Neural cell (in vitro differentiated cells): Measurements from ENCODE around the gene GSTM2. TPM values are rescaled to one million over a fixed set of nuclear protein-coding genes. Genes with fewer than 3 reads are reported as not detected.

Experiments used
- H2AFZ ChIP-seq: fragments of 200-600, 300-800 bp; sonication (generic), shearing (Covaris generic); 2 replicates; pipeline ENCODE4 v1.6.0; 2014; ENCODE audit warnings: low read depth, mild to moderate bottlenecking, antibody characterized with exemption, low read length, moderate library complexity
- H3F3A ChIP-seq: fragments of 200-600 bp; shearing (Covaris generic); 2 replicates; pipeline ENCODE4 v1.6.1; 2016; ENCODE audit warnings: mild to moderate bottlenecking, moderate library complexity, mixed read lengths, antibody characterized with exemption, low read length; ENCODE audit not compliant: insufficient read depth, poor library complexity, severe bottlenecking
- H3K27ac ChIP-seq: fragments of 200-600, 300-800 bp; sonication (generic), shearing (Covaris generic); 2 replicates; pipeline ENCODE4 v1.5.1; 2014; ENCODE audit warnings: mild to moderate bottlenecking, low read length, moderate library complexity
- H3K27me3 ChIP-seq: fragments of 300-800, 200-600 bp; sonication (generic), shearing (Covaris generic); 2 replicates; pipeline ENCODE4 v1.6.0; 2014; ENCODE audit warnings: mild to moderate bottlenecking, low read depth, low read length, moderate library complexity; ENCODE audit not compliant: insufficient read depth
- H3K36me3 ChIP-seq: fragments of 300-800, 200-600 bp; sonication (generic), shearing (Covaris generic); 2 replicates; pipeline ENCODE4 v1.5.1; 2014; ENCODE audit warnings: mild to moderate bottlenecking, antibody characterized with exemption, low read length, moderate library complexity; ENCODE audit not compliant: insufficient read depth
- H3K4me2 ChIP-seq: fragments of 300-800, 200-600 bp; sonication (generic), shearing (Covaris generic); 2 replicates; pipeline ENCODE4 v1.6.0; 2014; ENCODE audit warnings: mild to moderate bottlenecking, low read length
- H3K4me3 ChIP-seq: fragments of 300-800, 200-600 bp; sonication (generic), shearing (Covaris generic); 2 replicates; pipeline ENCODE4 v1.5.1; 2014; ENCODE audit warnings: mild to moderate bottlenecking, low read length, moderate library complexity
- H3K79me2 ChIP-seq: fragments of 200-600 bp; shearing (Covaris generic); replicated peaks from 2 replicates; pipeline ENCODE4 v1.6.0; 2014; ENCODE audit warnings: mild to moderate bottlenecking, low read length, moderate library complexity; ENCODE audit not compliant: insufficient read depth
- H3K9ac ChIP-seq: fragments of 300-800, 200-600 bp; sonication (generic), shearing (Covaris generic); 2 replicates; pipeline ENCODE4 v1.6.1; 2016; ENCODE audit warnings: mild to moderate bottlenecking, low read length, mixed read lengths
- H3K9me2 ChIP-seq: fragments of 200-600 bp; shearing (Covaris generic); 2 replicates; pipeline ENCODE4 v1.6.1; 2016; ENCODE audit warnings: mild to moderate bottlenecking, low read length, mixed read lengths; ENCODE audit not compliant: insufficient read depth
- H3K9me3 ChIP-seq: fragments of 200-600, 300-800 bp; sonication (generic), shearing (Covaris generic); 2 replicates; pipeline ENCODE4 v1.6.1; 2016; ENCODE audit warnings: mild to moderate bottlenecking, mixed run types, low read length, moderate library complexity, mixed read lengths
- H4K20me1 ChIP-seq: fragments of 200-600 bp; shearing (Covaris generic); 2 replicates; pipeline ENCODE4 v1.6.1; 2016; ENCODE audit warnings: mild to moderate bottlenecking, mixed run types; ENCODE audit not compliant: insufficient read depth
- EP300 ChIP-seq: fragments of 450-650 bp; conservative IDR thresholded peaks from 2 replicates; pipeline ENCODE4 v1.6.1; 2014; ENCODE audit warnings: antibody characterized with exemption, mild to moderate bottlenecking, moderate library complexity; ENCODE audit not compliant: poor library complexity, severe bottlenecking
- EZH2 ChIP-seq: fragments of 200-600, 300-800 bp; shearing (Covaris generic), sonication (generic); IDR thresholded peaks from 2 replicates; pipeline ENCODE4 v1.6.1; 2014; ENCODE audit warnings: antibody characterized with exemption, low read length, borderline replicate concordance, mild to moderate bottlenecking; ENCODE audit not compliant: insufficient read depth, poor library complexity, severe bottlenecking
- MXI1 ChIP-seq: fragments of 450-650 bp; conservative IDR thresholded peaks from 2 replicates; pipeline ENCODE4 v1.6.1; 2014; ENCODE audit warnings: antibody characterized with exemption, mild to moderate bottlenecking; ENCODE audit not compliant: poor library complexity, severe bottlenecking
- POLR2AphosphoS5 ChIP-seq: IDR thresholded peaks from 2 replicates; pipeline ENCODE4 v1.6.1; 2012
- RAD21 ChIP-seq: fragments of 450-650 bp; conservative IDR thresholded peaks from 2 replicates; pipeline ENCODE4 v1.6.1; 2014; ENCODE audit warnings: antibody characterized with exemption, mild to moderate bottlenecking, moderate library complexity
- SMC3 ChIP-seq: fragments of 450-650 bp; conservative IDR thresholded peaks from 2 replicates; pipeline ENCODE4 v1.6.1; 2014; ENCODE audit warnings: antibody characterized with exemption, mild to moderate bottlenecking, moderate library complexity; ENCODE audit not compliant: poor library complexity
- TAF1 ChIP-seq: IDR thresholded peaks from 2 replicates; pipeline ENCODE4 v1.6.1; 2012; ENCODE audit warnings: low read depth
- polyA minus RNA-seq: library from RNA; depleted of rRNA, polyadenylated mRNA; stranded (reverse); fragments of >200 nt; gene quantifications from 2 replicates; pipeline ENCODE4 v1.2.3, GENCODE V29; 2014
- polyA plus RNA-seq: library from polyadenylated mRNA; depleted of rRNA; stranded (reverse); fragments of >200 nt; gene quantifications from 2 replicates; pipeline ENCODE4 v1.2.3, GENCODE V29; 2014
- TF ChIP-seq, protein P1 (sequence below): fragments of 450-650 bp; IDR thresholded peaks from 2 replicates; pipeline ENCODE4 v1.5.1; 2014; ENCODE audit warnings: antibody characterized with exemption, mild to moderate bottlenecking, moderate library complexity; ENCODE audit not compliant: poor library complexity, severe bottlenecking
- TF ChIP-seq, protein P2 (sequence below): IDR thresholded peaks from 2 replicates; pipeline ENCODE4 v1.6.1; 2012; ENCODE audit warnings: borderline replicate concordance

GSTM2 gene
- 6.8 and 10.2 TPM in 2 replicates for polyA plus RNA-seq
- 4.5 and 6.1 TPM in 2 replicates for polyA minus RNA-seq

DNA sequence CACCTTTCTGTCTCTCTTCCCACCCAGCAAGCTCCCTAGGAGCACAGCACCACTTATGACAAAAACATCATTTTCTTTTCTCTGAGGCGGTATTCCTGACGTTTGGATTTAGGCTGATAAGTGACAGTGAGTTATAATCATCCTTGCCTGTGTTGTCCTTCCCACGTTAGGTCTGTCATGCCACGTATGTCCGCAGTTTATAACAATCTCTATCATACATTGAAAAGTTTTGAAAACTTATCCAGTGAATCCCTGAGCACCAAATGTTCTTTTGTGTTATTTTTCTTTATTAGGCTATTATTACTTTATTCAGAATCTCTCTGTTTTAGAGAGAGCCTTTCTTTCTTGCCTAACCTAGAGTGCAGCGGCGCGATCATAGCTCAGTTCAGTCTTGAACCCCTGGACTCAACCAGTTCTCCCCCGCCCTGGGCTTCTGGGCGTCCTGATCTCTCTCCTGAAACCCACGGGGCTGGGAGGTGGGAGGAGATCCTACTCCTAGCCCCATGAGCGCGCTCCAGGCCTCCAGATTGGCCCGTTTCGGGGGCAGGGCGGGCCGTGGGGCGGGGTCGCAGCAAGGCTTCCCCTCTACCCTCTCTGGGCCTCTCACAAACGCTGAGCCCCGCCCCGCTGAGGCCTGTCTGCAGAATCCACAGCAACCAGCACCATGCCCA lies at the start of gene GSTM2:
TSS of gene GSTM2 (plus strand) at position 606 of the 671 bp plus-strand sequence. CDS start at position 665, 59 bp downstream.
- Histone ChIP-seq H2AFZ (no peak within 1 kb of the TSS), H3K4me2 (no peak within 1 kb of the TSS), H3K4me3 (peak within 1 kb of the TSS; percentile 56), H3K9ac (peak within 1 kb of the TSS; percentile 34), H3F3A (no peaks in the 10 kb centered on the region), H3K79me2 (no peaks in the 10 kb centered on the region), H3K9me2 (no peaks in the 10 kb centered on the region), H3K27me3 (no peaks in the 10 kb centered on the region), H3K9me3 (no peaks in the 10 kb centered on the region), H3K27ac (no peak within 1 kb of the TSS), H4K20me1 (no peaks in the 10 kb centered on the region), H3K36me3 (no peaks in the 10 kb centered on the region)
- TF ChIP-seq RAD21 (no peak), EZH2 (no peak)

DNA sequence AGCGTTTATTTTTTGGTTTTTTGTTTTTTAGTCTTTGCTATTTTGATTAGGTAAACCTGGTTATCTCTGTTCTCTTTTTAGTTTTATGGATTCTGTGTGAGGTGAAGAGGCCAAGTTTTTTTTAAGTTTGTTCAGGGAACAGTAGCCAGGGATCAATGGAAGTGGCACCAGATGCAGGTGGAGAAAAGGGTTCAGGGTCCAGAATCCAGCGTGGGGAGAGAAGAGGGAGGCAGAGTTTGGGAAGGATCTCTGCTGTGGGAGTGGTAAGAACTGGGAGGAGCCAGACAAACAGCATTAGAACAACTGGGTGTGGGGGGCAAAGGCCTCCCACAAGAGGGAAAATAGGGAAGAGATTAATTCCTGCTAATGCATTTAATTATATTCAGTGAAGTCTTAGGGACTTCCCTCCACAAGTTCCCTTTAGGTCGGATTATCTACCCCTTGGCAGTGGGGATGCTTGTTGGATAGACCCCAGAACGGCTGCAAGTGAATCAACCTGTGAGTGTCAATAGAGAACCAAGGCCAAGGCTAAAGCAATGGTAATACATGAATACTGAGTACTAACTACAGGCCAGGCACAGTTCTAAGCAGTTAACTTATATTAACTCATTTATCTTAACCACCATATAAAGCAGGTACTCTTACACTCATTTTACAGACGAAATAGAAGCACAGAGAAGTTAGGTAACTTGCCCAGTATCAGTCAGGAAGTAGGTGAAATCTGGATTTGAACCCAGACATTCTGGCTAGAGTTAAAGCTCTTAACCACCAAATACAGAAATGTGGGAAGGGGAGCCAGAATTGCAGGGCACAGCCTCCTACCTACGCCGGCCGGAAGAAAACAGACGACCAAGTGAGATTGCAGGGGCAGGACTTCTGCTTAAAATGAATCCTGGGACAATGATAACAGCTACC lies 48.9 kb upstream of the GSTM2 start:
- Histone ChIP-seq H3K27ac (no peak overlapping the region), H3F3A (no peaks in the 10 kb centered on the region), H3K79me2 (peaks cover 35% of the 10 kb centered on the region), H4K20me1 (no peaks in the 10 kb centered on the region), H3K9me2 (no peaks in the 10 kb centered on the region), H3K36me3 (no peaks in the 10 kb centered on the region), H3K27me3 (no peaks in the 10 kb centered on the region), H3K9ac (peak overlapping the region; percentile 86), H2AFZ (peak overlapping the region; percentile 75), H3K4me2 (peak overlapping the region; percentile 97), H3K9me3 (no peaks in the 10 kb centered on the region), H3K4me3 (peak overlapping the region; percentile 66)
- TF ChIP-seq MXI1, result no peak
- TF ChIP-seq TAF1, result no peak
- no peak for TF ChIP-seq EP300
- TF ChIP-seq, protein P1, sequence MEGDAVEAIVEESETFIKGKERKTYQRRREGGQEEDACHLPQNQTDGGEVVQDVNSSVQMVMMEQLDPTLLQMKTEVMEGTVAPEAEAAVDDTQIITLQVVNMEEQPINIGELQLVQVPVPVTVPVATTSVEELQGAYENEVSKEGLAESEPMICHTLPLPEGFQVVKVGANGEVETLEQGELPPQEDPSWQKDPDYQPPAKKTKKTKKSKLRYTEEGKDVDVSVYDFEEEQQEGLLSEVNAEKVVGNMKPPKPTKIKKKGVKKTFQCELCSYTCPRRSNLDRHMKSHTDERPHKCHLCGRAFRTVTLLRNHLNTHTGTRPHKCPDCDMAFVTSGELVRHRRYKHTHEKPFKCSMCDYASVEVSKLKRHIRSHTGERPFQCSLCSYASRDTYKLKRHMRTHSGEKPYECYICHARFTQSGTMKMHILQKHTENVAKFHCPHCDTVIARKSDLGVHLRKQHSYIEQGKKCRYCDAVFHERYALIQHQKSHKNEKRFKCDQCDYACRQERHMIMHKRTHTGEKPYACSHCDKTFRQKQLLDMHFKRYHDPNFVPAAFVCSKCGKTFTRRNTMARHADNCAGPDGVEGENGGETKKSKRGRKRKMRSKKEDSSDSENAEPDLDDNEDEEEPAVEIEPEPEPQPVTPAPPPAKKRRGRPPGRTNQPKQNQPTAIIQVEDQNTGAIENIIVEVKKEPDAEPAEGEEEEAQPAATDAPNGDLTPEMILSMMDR, result no peak
- TF ChIP-seq RAD21, result no peak
- TF ChIP-seq, protein P2, sequence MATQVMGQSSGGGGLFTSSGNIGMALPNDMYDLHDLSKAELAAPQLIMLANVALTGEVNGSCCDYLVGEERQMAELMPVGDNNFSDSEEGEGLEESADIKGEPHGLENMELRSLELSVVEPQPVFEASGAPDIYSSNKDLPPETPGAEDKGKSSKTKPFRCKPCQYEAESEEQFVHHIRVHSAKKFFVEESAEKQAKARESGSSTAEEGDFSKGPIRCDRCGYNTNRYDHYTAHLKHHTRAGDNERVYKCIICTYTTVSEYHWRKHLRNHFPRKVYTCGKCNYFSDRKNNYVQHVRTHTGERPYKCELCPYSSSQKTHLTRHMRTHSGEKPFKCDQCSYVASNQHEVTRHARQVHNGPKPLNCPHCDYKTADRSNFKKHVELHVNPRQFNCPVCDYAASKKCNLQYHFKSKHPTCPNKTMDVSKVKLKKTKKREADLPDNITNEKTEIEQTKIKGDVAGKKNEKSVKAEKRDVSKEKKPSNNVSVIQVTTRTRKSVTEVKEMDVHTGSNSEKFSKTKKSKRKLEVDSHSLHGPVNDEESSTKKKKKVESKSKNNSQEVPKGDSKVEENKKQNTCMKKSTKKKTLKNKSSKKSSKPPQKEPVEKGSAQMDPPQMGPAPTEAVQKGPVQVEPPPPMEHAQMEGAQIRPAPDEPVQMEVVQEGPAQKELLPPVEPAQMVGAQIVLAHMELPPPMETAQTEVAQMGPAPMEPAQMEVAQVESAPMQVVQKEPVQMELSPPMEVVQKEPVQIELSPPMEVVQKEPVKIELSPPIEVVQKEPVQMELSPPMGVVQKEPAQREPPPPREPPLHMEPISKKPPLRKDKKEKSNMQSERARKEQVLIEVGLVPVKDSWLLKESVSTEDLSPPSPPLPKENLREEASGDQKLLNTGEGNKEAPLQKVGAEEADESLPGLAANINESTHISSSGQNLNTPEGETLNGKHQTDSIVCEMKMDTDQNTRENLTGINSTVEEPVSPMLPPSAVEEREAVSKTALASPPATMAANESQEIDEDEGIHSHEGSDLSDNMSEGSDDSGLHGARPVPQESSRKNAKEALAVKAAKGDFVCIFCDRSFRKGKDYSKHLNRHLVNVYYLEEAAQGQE, result no peak
- TF ChIP-seq POLR2AphosphoS5, result no peak
- TF ChIP-seq SMC3, result no peak
- TF ChIP-seq EZH2, result no peak
